IPS-20b (cell line): ENCODE results near the gene LRFN5.
A peak's percentile ranks its signal among the peaks of the same experiment; 100 is the strongest.
"Not testable (repeated sequence)": the region's sequence is repeated elsewhere in the genome, so short reads cannot be mapped to it uniquely, and the experiment has no call there.

Experiments used
- H3K27ac ChIP-seq: one replicate; pipeline ENCODE4 v1.5.1; 2013; ENCODE audit warnings: low read length
- H3K27me3 ChIP-seq: 2 replicates; pipeline ENCODE4 v1.6.1; 2013; ENCODE audit warnings: mild to moderate bottlenecking, low read length, inconsistent platforms; ENCODE audit not compliant: insufficient read depth
- H3K36me3 ChIP-seq: 2 replicates; pipeline ENCODE4 v1.6.1; 2013; ENCODE audit warnings: low read depth, mild to moderate bottlenecking, inconsistent platforms, low read length, moderate library complexity; ENCODE audit not compliant: insufficient read depth
- H3K4me1 ChIP-seq: 2 replicates; pipeline ENCODE4 v1.6.1; 2013; ENCODE audit warnings: mild to moderate bottlenecking, control low read depth, inconsistent platforms, low read length, moderate library complexity; ENCODE audit not compliant: insufficient read depth
- H3K4me3 ChIP-seq: 2 replicates; pipeline ENCODE4 v1.5.1; 2013; ENCODE audit warnings: mild to moderate bottlenecking, low read length, inconsistent platforms
- H3K9ac ChIP-seq: 2 replicates; pipeline ENCODE4 v1.6.1; 2013; ENCODE audit warnings: low read depth, mild to moderate bottlenecking, inconsistent platforms, low read length, moderate library complexity
- H3K9me3 ChIP-seq: 2 replicates; pipeline ENCODE4 v1.6.1; 2013; ENCODE audit warnings: mild to moderate bottlenecking, low read depth, low read length, inconsistent platforms; ENCODE audit not compliant: insufficient read depth

The LRFN5 gene

DNA sequence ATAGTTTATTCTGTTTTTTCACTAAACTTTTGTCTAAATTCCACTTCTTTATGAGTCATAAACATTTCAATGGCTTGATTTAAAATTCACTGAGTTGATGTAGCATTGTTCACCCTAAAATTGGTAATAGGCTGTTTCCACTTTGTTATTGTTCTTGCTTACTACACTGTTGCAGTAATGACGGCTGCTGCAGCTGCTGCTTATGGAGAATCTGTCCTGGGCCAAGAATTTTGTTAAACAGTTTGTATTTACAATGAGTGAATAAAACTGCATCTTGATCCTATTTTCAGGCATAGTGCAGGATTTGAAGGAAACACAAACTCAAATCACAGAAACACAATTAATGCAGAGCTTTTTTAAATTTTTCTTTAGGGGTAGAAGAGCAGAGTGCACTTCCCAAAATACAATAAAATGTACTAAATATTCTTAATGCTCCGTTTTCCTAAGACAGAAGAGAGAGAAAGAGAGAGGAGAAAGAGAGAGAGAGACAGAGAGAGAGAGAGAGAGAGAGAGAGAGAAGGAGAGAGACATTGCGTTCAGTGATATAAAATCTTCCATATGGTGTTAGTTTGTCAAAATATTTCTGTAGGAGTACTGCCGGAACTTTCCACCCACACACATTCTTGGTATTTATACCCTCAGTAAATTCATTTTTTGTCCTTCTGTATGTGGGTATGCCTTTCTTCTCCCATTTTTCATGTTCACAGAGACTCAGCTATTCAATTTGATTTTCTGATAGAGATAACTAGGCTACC lies 266.4 kb downstream of the LRFN5 start:
- no peak overlapping the region for H3K4me3 ChIP-seq
- no peak overlapping the region for H3K27ac ChIP-seq
- H3K4me1 ChIP-seq = 0 out of 2 replicates have a peak, but pooled peaks cover 3% of the 10 kb centered on the region
- no peaks in the 10 kb centered on the region for H3K36me3 ChIP-seq
- no peaks in the 10 kb centered on the region for H3K27me3 ChIP-seq
- no peak overlapping the region for H3K9ac ChIP-seq
- peaks cover 13% of the 10 kb centered on the region for H3K9me3 ChIP-seq

DNA sequence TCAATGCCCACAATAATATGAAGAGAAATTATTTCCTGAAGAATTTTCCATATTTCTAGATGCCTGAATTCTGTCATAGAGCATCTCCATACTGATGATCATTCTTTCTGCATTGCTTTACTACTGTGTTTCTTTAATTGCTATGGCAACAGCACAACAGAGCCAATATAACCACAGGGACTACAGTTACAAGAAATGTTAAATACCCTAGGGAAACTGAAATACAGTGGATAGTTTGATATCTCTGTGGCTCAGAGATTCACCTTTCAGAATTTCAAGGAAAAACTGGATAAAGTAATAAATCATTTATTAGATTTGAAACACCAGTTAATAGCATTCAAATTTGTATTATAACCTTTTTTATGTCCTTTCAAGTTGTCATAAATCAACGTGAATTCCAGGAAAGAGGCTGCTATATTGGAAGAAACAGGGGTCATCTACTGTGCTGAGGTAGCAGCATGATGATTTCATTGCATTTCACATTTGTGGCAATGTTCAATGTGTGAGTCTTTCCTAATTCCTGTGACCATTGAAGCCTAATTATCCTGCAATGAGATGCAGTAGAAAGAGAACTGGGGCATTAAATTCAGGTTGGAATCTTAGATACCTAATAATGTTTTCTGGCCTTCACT lies 267.1 kb downstream of the LRFN5 start:
- Histone ChIP-seq H3K4me1 (no peaks in the 10 kb centered on the region), H3K27me3 (no peaks in the 10 kb centered on the region), H3K36me3 (no peaks in the 10 kb centered on the region), H3K4me3 (no peak overlapping the region), H3K9me3 (peaks cover 13% of the 10 kb centered on the region), H3K9ac (no peak overlapping the region), H3K27ac (no peak overlapping the region)

DNA sequence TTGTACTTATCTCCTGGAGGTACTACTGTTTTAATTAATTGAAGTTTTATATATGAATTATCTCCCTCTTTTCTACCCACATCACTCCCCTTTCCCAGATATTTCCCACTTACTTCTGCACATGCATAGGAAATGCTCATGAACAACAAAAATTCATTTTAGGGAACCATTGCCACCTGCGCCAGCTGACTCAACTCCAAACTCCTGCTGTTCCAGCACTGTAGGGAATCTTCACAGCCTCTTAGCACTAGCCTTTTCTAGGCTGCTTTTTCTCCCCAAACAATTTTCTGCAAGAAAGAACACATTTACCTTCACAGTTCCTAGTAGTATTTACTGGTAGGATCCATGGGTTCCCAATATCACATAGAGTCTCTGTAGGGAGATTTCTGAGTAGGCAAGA lies 268.4 kb downstream of the LRFN5 start:
- no peak overlapping the region for H3K4me3 ChIP-seq

DNA sequence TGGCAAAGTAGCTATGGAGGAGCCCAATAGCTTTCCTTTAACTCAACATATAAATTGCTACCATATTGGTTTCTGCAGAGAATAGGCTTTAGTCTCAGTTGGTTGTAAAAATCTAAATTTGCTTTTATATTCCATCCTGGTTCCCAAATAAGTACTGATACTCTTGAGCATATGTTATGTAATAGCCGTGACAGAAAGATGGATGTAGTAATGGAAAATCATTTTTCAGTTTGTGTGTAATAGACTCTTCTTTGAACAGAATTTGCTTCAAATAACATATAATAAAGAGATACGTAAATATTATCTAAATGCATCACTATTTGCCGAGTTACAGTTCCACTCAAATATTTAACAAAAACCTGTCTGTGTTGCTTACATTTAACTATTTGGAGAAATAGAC lies 271.6 kb downstream of the LRFN5 start:
- Histone ChIP-seq H3K36me3 (no peaks in the 10 kb centered on the region), H3K9me3 (no peaks in the 10 kb centered on the region), H3K4me1 (0 out of 2 replicates have a peak, but pooled peaks cover 3% of the 10 kb centered on the region), H3K4me3 (no peak overlapping the region), H3K27me3 (no peaks in the 10 kb centered on the region), H3K27ac (no peak overlapping the region), H3K9ac (no peak overlapping the region)

More for the DNA sequence above, 268.4 kb downstream of the LRFN5 start:
- H3K36me3 ChIP-seq = no peaks in the 10 kb centered on the region
- H3K27ac ChIP-seq = no peak overlapping the region
- H3K27me3 ChIP-seq = no peaks in the 10 kb centered on the region
- H3K9ac ChIP-seq = no peak overlapping the region
- H3K4me1 ChIP-seq = no peaks in the 10 kb centered on the region
- H3K9me3 ChIP-seq = no peaks in the 10 kb centered on the region

DNA sequence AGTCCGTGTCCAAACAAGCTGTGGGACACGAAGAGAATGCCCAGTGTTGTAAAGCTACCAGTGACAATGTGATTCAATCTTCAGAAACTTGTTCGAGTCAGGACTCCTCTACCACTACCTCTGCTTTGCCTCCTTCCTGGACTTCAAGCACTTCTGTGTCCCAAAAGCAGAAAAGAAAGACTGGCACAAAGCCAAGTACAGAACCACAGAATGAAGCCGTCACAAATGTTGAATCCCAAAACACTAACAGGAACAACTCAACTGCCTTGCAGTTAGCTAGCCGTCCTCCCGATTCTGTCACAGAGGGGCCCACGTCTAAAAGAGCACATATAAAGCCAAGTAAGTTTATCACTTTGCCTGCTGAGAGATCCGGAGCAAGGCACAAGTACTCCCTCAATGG lies 284.9 kb downstream of the LRFN5 start:
- no peak overlapping the region for H3K27ac ChIP-seq
- H3K9ac ChIP-seq = no peak overlapping the region
- H3K36me3 ChIP-seq = no peaks in the 10 kb centered on the region
- no peak overlapping the region for H3K4me3 ChIP-seq
- no peaks in the 10 kb centered on the region for H3K4me1 ChIP-seq
- H3K27me3 ChIP-seq = no peaks in the 10 kb centered on the region
- H3K9me3 ChIP-seq = no peaks in the 10 kb centered on the region

DNA sequence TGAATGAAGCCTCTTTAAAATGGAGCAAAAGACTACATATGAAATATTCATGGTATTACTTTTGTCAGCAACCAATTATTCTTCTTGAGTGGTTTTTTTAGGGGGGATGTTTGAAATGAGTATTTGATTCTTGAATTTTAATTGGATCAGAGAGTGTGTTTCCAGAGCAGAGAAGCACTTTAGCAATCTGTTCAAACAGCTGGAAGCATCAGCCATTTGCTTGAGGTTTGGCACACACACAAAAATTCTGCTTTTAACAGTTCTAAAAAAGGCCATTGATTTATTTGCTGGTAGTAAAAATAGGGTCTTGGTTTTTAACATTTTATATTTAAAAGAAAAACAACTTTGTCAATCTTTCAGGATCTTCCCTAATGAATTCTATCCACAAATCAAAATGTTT lies 292.7 kb downstream of the LRFN5 start:
- Histone ChIP-seq H3K9ac (no peak overlapping the region), H3K36me3 (no peaks in the 10 kb centered on the region), H3K9me3 (no peaks in the 10 kb centered on the region), H3K4me3 (no peak overlapping the region), H3K27me3 (no peaks in the 10 kb centered on the region), H3K27ac (no peak overlapping the region), H3K4me1 (no peaks in the 10 kb centered on the region)

DNA sequence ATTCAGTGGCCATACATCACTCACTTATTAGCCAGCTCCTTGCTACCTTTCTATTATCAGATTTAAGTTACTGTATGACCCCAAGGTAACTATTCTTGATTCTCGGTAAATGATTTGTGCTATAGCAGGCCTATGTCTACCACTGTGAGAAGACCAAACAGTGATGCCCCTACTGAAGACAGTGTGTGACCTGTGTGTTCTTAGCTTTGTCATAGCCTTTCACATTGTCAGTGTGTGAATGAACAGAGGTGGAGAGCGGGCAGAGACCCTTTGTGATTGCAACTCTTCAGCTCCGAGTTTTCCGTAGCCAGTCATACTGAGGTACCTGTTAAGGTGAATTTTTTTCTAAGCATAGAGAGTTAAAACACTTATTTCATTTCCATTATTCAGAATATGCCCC lies 294.0 kb downstream of the LRFN5 start:
- no peak overlapping the region for H3K9ac ChIP-seq
- no peaks in the 10 kb centered on the region for H3K4me1 ChIP-seq
- no peak overlapping the region for H3K27ac ChIP-seq
- no peaks in the 10 kb centered on the region for H3K27me3 ChIP-seq
- H3K9me3 ChIP-seq = no peaks in the 10 kb centered on the region
- H3K36me3 ChIP-seq = no peaks in the 10 kb centered on the region
- no peak overlapping the region for H3K4me3 ChIP-seq

DNA sequence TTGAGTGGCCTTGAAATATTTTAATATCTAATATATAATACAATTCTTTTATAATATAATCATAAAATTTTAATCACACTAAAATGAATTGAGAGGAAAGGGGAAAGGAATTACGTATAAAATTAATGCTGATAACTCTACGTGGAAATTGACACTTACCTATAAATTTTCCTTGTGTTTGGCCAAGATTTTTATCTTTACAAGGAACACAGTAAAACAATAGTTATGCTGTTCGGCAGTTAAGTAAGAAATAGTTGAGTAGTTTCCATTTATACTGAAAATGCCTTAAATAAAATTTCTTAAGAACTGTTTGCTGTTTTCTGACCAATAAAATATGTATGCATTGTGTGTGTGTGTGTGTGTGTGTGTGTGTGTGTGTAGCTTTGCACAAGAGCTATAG lies 294.4 kb downstream of the LRFN5 start:
- no peak overlapping the region for H3K4me3 ChIP-seq
- no peaks in the 10 kb centered on the region for H3K9me3 ChIP-seq
- H3K4me1 ChIP-seq = no peaks in the 10 kb centered on the region
- H3K9ac ChIP-seq = no peak overlapping the region
- no peak overlapping the region for H3K27ac ChIP-seq
- H3K27me3 ChIP-seq = no peaks in the 10 kb centered on the region
- H3K36me3 ChIP-seq = no peaks in the 10 kb centered on the region

DNA sequence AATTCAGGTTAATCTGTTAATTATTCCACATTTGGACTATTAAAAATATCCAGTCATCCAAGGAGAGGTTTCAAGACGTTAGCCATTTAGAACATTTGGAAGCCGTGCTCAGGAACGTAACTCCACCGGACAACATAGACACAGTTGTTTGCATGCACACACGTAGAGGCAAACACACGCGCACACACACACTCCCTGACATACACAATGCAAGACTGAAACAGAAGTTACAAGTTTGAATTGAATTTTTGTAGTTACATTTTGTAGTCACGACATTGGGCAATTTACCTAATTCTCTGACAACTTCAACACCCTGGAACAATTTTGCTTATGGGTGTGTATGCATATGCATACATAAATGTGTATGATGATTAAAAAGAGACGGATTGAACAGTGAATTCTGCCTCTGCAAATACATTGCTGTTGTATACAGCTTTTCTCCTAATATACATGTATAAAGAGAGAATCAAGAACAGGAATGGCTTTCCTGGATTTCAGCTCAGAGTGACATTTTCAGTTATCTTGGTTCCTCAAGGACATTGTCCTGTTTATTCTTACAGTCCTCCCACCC lies 298.8 kb downstream of the LRFN5 start:
- no peak overlapping the region for H3K27ac ChIP-seq
- H3K27me3 ChIP-seq = no peaks in the 10 kb centered on the region
- H3K4me1 ChIP-seq = no peaks in the 10 kb centered on the region
- H3K9me3 ChIP-seq = no peaks in the 10 kb centered on the region
- H3K9ac ChIP-seq = no peak overlapping the region
- no peaks in the 10 kb centered on the region for H3K36me3 ChIP-seq
- H3K4me3 ChIP-seq = no peak overlapping the region

DNA sequence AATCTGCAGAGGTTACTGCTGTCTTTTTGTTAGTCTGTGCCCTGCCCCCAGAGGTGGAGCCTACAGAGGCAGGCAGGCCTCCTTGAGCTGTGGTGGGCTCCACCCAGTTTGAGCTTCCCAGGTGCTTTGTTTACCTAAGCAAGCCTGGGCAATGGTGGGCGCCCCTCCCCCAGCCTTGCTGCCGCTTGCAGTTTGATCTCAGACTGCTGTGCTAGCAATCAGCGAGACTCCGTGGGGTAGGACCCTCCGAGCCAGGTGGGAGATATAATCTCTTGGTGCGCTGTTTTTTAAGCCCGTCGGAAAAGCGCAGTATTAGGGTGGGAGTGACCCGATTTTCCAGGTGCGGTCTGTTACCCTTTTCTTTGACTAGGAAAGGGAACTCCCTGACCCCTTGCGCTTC lies 304.5 kb downstream of the LRFN5 start:
- peak overlapping the region; percentile 27; the same call in 1 of the 2 replicates for H3K4me3 ChIP-seq
- not testable (repeated sequence) for H3K27ac ChIP-seq

DNA sequence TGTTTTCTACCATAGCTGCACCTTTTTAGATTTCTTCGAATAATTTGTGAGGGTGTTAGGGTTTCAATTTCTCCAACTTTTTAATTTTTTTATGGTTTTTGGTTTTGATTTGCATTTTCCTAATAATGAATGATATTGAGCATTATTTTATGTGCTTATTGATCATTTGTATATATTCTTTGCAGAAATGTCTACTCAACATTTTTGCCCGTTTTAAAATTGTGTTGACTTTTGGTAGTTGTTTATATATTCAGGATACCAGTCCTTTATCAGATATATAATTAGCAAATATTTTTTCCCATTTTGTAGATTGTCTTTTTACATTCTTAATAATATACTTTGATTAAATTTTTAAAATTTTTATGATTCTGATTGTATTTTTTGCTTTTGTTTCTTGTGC lies 306.7 kb downstream of the LRFN5 start:
- H3K4me3 ChIP-seq = no peak overlapping the region
- no peaks in the 10 kb centered on the region for H3K9me3 ChIP-seq
- no peaks in the 10 kb centered on the region for H3K36me3 ChIP-seq
- H3K27me3 ChIP-seq = no peaks in the 10 kb centered on the region
- no peak overlapping the region for H3K9ac ChIP-seq
- H3K4me1 ChIP-seq = no peaks in the 10 kb centered on the region
- no peak overlapping the region for H3K27ac ChIP-seq

More for the DNA sequence above, 304.5 kb downstream of the LRFN5 start:
- H3K36me3 ChIP-seq, H3K9ac ChIP-seq, H3K4me1 ChIP-seq, H3K27me3 ChIP-seq, H3K9me3 ChIP-seq: not testable (repeated sequence)

DNA sequence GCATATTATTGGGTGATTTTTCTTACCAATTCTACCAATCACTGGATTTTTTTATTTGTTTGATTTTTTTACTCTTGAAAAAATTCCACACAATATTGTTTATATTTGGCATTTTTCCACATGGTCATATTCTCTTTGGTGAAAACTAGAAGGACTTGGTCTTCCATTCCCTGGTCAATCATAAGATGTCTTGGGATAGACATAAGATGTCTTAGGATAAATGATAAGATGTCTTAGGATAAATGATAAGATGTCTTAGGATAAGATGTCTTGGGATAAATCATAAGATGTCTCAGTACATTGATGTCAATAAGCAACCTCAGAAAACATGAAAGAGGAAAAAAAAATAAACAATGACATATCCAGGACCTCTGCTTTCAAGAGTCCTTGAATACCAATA lies 309.1 kb downstream of the LRFN5 start:
- Histone ChIP-seq H3K4me1 (no peaks in the 10 kb centered on the region), H3K36me3 (no peaks in the 10 kb centered on the region), H3K27ac (no peak overlapping the region), H3K9ac (no peak overlapping the region), H3K4me3 (no peak overlapping the region), H3K9me3 (no peaks in the 10 kb centered on the region), H3K27me3 (no peaks in the 10 kb centered on the region)
